Ascending aorta (tissue), 2 donors: Measurements from ENCODE around the gene SMTNL2. TPM values are rescaled to one million over a fixed set of nuclear protein-coding genes. Genes with fewer than 3 reads are reported as not detected.

ENCODE experiments used
- DNase-seq, 2 donors: peaks; one replicate each; pipeline ENCODE4 v3.0.0-alpha.2; 2019; ENCODE audit warnings: low spot score in 2 of 2
- H3K27ac ChIP-seq, 2 donors: fragments of 200-600 bp; sonication (generic); one replicate each; pipeline ENCODE4 v1.5.1; 2016 to 2017; ENCODE audit warnings: mild to moderate bottlenecking in 1 of 2
- H3K27me3 ChIP-seq: fragments of 200-600 bp; sonication (generic); one replicate; pipeline ENCODE4 v1.5.1; 2017
- H3K36me3 ChIP-seq, 2 donors: fragments of 200-600 bp; sonication (generic); one replicate each; pipeline ENCODE4 v1.5.1; 2016
- H3K4me1 ChIP-seq, 2 donors: fragments of 200-600 bp; sonication (generic); one replicate each; pipeline ENCODE4 v1.5.1; 2016 to 2017; ENCODE audit warnings: mild to moderate bottlenecking in 1 of 2
- H3K4me3 ChIP-seq, 2 donors: fragments of 200-600 bp; sonication (generic); one replicate each; pipeline ENCODE4 v1.5.1; 2016 to 2017; ENCODE audit warnings: mild to moderate bottlenecking in 1 of 2
- H3K9me3 ChIP-seq, 2 donors: fragments of 200-600 bp; sonication (generic); one replicate each; pipeline ENCODE4 v1.5.1; 2016
- CTCF ChIP-seq, 3 experiments: fragments of 200-600 bp in 2 of 3; fragments of 450-650 bp in 1 of 3; sonication (generic) in 2 of 3; IDR thresholded peaks; one replicate each; pipeline ENCODE4 v1.5.1; 2016 to 2019; ENCODE audit warnings: antibody characterized with exemption in 3 of 3, mild to moderate bottlenecking in 1 of 3, moderate library complexity in 1 of 3
- intact Hi-C: fragments of 100-400 bp; cut with DNase I; formaldehyde crosslinking; loops from one replicate; pipeline ENCODE4 v1.15.1; 2023
- total RNA-seq: library from RNA; depleted of rRNA; stranded (reverse); fragments of >200 nt; gene quantifications from one replicate; pipeline ENCODE4 v1.1.0, GENCODE V29; 2016

Gene SMTNL2
- total RNA-seq, 1 donor from 2014 or later, result 15.6 TPM

GRCh38 chr17:4540687-4541327 is 43.5 kb upstream of the SMTNL2 start:
- no peak overlapping the region for H3K4me3 ChIP-seq
- intact Hi-C loops, result loop anchor here (5.0 kb wide), 1 partner anchor 119 kb away; no protein-coding TSS in a partner anchor

GRCh38 chr17:4541328-4542002 is 42.9 kb upstream of the SMTNL2 start:
- H3K4me1 ChIP-seq, result peaks cover 4 to 14% of the 10 kb centered on the region in 2 donors
- peaks cover 65 to 79% of the 10 kb centered on the region in 2 donors for H3K36me3 ChIP-seq
- peak in 1 of 3 experiments; percentile 21 for TF ChIP-seq CTCF (IDR thresholded peaks at IDR 0.05)
- no peak overlapping the region for H3K4me3 ChIP-seq
- intact Hi-C loops, result loop anchor here (5.0 kb wide), 1 partner anchor 119 kb away; no protein-coding TSS in a partner anchor
- no peaks in the 10 kb centered on the region for H3K9me3 ChIP-seq
- peak overlapping the region in 1 of 2 donors; percentile 26 for H3K27ac ChIP-seq
- no peak for DNase-seq
- H3K27me3 ChIP-seq, result no peaks in the 10 kb centered on the region

More at GRCh38 chr17:4540687-4541327, 43.5 kb upstream of the SMTNL2 start:
- Histone ChIP-seq H3K27me3 (no peaks in the 10 kb centered on the region), H3K36me3 (peaks cover 63 to 74% of the 10 kb centered on the region in 2 donors), H3K4me1 (peaks cover 4 to 20% of the 10 kb centered on the region in 2 donors), H3K27ac (peak overlapping the region in 1 of 2 donors; percentile 26), H3K9me3 (no peaks in the 10 kb centered on the region)
- TF ChIP-seq CTCF (IDR thresholded peaks at IDR 0.05), result no peak
- DNase-seq, result no peak

DNA sequence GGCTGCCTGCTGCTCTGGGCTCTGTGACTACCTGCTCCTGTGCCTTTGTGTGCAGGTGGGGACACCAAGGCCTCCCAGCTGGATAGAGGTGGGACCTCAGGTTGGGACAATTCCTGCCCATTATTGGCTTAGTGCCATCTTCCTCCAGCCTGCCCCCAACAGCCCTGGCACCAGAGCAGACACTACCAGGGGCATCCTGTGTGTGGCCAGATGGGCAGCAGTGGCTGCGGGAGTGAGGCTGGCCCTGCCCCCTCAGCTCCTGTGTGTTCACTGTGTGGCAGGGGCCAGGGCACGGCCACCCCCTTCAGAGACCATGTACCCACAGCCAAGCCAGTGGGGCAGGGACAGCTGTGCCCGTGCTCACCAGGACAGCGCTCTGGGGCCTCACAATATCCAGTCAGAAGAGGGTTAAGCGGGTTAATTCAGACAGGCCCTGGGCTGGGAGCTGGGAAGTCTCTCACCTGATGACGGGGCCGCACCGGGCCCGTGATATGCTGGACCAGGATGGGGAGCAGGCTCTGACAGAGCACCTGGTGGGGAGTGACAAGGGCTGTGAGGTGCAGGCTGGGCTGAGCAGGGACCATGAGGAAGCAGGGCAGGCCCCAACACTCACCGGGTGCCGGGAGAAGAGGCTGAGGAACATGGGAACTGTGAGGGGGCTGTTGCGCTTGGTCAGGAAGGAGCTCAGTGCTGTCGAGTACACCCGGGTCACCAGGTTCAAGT is 42.2 kb upstream of the SMTNL2 start:
- peaks cover under 1 to 7% of the 10 kb centered on the region in 2 donors for H3K4me1 ChIP-seq
- TF ChIP-seq CTCF (IDR thresholded peaks at IDR 0.05), result no peak
- no peak overlapping the region for H3K27ac ChIP-seq
- intact Hi-C loops, result loop anchor here (5.0 kb wide), 1 partner anchor 120 kb away; no protein-coding TSS in a partner anchor
- H3K4me3 ChIP-seq, result no peak overlapping the region
- H3K36me3 ChIP-seq, result peaks cover 71 to 86% of the 10 kb centered on the region in 2 donors
- H3K9me3 ChIP-seq, result no peaks in the 10 kb centered on the region
- DNase-seq, result no peak
- H3K27me3 ChIP-seq, result no peaks in the 10 kb centered on the region

- Histone ChIP-seq H3K36me3 (peaks cover 74 to 92% of the 10 kb centered on the region in 2 donors), H3K4me3 (no peak overlapping the region), H3K4me1 (peaks cover 0 to 1% of the 10 kb centered on the region in 2 donors), H3K9me3 (no peaks in the 10 kb centered on the region), H3K27ac (no peak overlapping the region), H3K27me3 (no peaks in the 10 kb centered on the region)
- no peak for TF ChIP-seq CTCF (IDR thresholded peaks at IDR 0.05)
- DNase-seq, result no peak
- intact Hi-C loops, result loop anchor here (5.0 kb wide), 1 partner anchor 120 kb away; no protein-coding TSS in a partner anchor
Observed at GRCh38 chr17:4542726-4543191, 41.6 kb upstream of the SMTNL2 start.

GRCh38 chr17:4543557-4544026 is 40.7 kb upstream of the SMTNL2 start:
- DNase-seq, result no peak
- H3K27me3 ChIP-seq, result no peaks in the 10 kb centered on the region
- intact Hi-C loops, result loop anchor here (5.0 kb wide), 1 partner anchor 121 kb away; no protein-coding TSS in a partner anchor
- no peak for TF ChIP-seq CTCF (IDR thresholded peaks at IDR 0.05)
- H3K36me3 ChIP-seq, result peaks cover 80 to 96% of the 10 kb centered on the region in 2 donors
- no peak overlapping the region for H3K4me3 ChIP-seq
- no peaks in the 10 kb centered on the region for H3K4me1 ChIP-seq
- no peak overlapping the region for H3K27ac ChIP-seq
- no peaks in the 10 kb centered on the region for H3K9me3 ChIP-seq
